GM19463 (cell line): Measurements from ENCODE around the gene DPEP3.
A peak's percentile ranks its signal among the peaks of the same experiment; 100 is the strongest.
"Not testable (repeated sequence)": the region's sequence is repeated elsewhere in the genome, so short reads cannot be mapped to it uniquely, and the experiment has no call there.

Experiments used
- ATAC-seq: cut with Tn5 transposase; IDR thresholded peaks from one replicate; pipeline ENCODE4 v1.9.1; 2021; ENCODE audit warnings: mild to moderate bottlenecking, moderate library complexity; ENCODE audit not compliant: unreplicated experiment

The DPEP3 gene

DNA sequence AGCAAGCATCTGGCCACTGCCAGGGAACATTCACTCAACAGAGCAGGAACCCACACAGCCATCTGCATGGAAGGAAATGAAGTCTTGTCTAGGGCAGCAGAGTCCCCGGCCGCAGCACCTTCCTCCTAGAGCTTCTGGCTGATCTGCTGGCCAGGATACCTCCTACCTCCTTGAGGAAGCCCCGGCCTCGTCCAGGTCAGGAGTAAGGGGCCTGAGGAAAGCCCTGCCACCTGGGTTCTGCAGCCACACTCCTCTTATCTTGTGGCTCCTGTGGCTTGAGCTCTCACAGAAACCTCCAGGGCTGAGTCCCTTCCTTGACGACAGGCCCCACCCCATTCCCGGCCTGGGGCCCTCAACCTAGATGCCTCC lies 13.7 kb upstream of the DPEP3 start:
- ATAC-seq: not testable (repeated sequence)

DNA sequence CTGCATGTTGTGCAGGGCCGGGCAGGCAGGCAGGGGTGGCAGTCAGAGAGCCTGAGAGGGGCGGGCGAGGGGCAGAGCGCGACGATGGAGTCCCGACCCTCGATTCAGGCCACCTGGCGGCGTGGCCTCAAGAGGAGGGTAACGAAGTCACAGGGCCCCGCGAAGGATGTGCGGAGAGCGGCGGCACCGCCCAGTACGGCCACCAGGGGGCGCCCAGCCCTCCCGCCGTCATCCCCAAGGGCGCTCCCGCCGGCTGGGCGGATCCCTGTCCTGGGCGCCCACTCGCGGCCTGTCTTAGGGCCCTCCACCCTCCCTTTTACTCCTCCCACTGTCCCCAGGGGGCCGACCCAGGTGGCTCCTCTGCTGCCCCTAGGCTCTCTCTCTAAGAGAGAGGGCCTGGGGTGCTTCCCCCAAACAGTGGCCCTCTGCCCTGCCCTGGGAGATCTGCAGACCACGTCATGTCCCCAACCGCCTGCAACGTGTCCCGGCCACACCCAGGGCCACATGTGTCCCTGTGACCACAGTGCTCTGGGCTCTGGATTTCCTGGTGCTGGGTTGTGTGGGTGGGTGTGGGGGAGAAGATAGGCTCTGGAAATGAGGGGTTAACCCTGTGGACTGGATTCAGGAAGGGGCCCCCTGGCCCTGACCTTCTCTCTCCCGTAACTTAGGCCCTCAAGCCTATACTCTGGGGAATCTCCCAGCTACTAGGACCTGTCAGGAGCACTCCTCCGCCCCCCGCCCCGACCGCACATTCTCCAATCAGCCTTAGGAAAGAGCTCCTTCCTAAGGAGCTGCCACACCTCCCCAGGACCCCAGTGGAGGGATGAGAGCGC lies 13.1 kb upstream of the DPEP3 start:
- peak; percentile 74 for ATAC-seq

DNA sequence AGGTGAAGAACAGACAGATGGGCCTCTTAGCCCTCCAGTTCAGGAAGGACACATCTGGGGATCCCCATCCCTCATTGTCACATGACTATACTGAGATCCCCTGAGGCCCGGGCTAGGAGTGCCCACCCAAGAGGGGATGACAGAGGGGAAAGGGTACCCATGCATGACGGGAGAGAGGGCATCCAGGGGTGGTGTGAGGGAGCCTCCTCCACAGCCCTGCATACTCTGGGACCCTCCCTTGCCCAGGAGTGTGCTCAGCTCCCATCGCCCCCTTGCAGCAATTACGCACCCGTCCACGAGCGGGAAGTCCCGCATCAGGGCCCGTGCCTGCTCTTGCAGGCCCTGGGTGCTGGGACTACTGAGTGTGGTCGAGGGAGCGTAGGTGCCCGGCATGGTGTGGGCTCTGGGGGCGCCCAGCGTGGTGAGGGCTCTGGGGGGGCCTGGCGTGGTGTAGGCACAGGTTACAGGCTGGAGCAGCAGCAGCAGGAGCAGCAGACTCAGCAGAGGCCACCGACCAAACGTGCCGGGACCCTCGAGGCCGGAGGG lies 12.4 kb upstream of the DPEP3 start:
- no peak for ATAC-seq

DNA sequence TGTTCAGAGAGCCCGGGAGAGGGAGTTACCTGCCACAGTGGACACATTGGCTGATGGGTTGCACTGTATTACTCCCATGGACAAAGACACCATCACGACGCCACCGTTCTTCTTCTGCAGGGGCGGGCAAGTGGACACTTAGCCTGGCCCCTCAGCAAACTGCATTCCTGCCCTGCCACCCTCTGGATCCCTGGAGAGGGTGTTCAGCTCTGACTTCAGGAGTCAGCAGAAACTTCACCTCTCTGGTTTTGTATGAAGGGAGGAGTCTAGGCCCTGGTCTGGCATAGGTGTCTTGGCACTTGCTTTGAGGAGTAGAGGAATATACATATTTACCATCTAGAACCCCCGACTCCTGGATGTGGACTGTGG lies 9.7 kb upstream of the DPEP3 start:
- ATAC-seq: no peak

DNA sequence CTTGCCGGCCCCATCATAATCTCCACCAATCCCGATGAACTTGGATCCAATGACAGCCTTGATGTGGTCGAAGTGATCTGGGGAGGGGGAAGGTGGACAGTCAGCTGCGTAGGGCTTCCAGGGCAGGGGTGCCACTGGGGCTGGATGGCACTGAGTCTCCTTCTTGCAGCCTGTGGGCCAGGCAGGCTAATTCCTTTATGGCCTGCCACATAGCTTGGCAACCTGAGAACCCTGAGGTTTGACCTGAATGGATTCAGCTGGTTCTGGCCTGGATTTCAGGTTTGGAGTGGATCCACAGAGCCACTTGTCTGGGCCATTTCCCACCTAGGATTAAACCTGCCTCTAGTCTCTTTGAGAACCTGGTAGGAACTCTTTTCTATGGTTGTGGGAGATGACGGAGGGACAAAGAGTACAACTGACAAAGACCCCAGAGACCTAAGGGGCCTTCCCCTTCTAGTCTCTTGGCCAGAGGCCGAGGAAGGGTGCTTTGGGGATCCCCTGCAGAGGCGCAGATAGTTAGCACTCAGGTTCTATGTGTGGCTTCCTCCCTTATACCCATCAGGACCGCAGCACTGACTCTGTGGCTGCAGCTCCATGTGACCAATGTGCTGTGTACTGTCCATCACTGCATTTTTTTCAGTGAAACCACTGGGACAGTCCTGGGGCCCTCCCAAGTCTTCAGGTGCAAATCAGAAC lies 9.2 kb upstream of the DPEP3 start:
- no peak for ATAC-seq

DNA sequence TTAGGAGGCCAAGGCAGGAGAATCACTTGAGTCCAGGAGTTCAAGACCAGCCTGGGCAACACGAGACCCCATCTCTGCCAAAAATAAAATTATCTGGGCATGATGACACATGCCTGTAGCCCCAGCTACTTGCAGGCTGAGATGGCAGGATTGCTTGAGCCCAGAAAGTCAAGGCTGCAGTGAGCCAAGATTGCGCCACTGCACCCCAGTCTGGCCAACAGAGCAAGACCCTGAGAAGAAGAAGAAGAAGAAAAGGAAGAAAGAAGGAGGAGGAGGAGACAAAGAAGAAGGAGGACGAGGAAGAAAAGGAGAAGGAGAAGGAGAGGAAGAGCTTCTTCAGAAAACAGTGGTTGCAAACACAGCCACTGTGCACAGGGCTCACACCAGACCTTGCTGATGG lies 8.4 kb upstream of the DPEP3 start:
- no peak for ATAC-seq

DNA sequence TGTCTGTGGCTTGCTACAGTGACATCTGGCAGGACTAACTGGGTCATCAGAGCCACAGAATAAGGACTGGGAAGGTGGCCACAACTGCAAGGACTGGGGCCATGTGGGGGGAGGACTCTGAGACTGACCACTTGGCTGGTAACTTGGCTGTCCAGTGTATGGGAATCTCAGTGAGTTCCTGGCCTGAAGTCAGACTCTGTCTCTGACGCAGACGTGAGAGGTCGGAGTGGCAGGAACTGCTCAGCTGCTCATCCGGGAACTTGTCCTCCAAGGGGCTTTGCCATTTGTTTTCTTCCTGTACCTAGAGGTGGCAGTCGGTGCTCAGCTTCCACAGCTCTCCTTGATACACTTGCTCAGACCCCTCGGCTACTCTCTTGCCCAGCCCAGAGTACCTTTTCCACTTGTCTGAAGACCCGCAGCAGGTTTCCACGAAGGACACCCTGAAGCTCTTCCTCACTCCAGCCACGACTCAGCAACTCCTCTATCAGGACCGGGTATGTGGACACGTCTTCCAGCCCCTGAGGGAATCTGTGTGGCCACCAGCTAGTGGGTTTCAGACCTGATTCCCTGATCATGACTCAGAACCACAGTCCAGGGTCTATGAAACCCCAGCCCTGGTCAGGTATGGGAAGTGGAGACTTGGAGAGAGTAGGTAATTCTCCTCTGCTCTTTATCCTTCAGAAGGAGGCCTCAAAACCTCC lies 7.3 kb upstream of the DPEP3 start:
- ATAC-seq: no peak

DNA sequence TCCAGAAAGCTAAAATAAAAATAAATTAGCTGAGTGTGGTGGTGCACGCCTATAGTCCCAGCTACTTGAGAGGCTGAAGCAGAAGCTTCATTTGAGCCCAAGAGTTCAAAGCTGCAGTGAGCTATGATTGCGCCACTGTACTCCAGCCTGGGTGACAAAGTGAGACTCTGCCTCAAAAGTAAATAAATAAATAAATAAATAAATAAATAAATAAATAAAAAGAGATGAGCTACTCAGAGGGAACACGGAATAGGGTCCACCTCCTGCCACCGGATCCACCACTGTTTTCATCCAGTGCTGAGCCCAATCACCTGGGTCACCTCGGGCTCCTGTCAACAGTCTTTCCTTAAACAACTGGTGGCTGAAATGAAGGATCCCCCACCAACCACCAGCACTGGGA lies 6.7 kb upstream of the DPEP3 start:
- no peak for ATAC-seq

DNA sequence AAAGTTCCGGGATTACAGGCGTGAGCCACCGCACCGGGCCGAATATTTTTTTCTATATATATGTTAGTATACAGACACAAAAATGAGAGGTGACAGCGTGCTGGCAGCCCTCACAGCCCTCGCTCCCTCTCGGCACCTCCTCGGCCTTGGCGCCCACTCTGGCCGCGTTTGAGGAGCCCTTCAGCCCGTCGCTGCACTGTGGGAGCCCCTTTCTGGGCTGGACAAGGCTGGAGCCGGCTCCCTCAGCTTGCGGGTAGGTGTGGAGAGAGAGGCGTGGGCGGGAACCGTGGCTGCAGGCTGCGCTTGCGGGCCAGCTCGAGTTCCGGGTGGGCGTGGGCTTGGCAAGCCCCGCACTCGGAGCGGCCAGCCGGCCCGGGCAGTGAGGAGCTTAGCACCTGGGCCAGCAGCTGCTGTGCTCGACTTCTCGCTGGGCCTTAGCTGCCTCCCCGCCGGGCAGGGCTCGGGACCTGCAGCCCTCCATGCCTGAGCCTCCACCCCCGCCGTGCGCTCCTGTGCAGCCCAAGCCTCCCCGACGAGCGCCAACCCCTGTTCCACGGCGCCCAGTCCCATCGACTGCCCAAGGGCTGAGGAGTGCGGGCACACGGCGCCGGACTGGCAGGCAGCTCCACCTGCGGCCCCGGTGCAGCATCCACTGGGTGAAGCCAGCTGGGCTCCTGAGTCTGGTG lies 1.9 kb upstream of the DPEP3 start:
- ATAC-seq: no peak

DNA sequence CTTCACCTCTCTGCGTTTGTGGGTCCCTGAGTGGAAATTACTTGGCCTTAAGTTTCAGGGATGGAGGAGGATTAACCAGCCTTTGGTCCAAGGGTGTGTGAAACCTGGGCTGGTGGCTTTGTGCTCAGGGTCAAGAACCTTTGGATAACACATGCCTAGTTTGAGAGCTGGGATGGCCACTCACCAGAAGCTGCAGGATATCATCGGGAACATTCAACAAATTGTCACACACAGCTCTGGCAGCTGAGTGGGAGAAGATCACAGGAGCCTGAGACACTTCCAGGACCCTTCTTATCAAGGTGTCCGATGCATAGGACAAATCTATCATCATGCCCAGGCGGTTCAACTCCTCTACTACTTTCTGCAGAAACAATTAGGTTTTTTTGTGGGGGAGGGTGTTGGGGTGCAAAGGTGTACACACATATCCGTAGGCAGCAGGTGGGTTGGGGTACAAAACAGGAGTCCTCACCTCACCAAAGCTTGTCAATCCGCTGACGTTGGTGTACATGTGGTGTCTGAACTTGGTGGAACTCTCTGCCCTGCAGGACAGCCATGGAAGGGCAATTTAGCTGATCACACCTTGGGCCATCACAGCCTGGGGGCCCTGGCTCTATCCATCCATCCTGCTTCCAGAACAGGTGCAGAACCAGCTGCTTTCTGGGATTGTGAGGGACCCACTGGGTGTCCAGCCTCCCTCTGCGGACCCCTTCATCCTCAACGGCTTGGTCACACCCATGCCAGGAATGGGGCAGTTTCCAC lies 2.7 kb downstream of the DPEP3 start:
- ATAC-seq: no peak

DNA sequence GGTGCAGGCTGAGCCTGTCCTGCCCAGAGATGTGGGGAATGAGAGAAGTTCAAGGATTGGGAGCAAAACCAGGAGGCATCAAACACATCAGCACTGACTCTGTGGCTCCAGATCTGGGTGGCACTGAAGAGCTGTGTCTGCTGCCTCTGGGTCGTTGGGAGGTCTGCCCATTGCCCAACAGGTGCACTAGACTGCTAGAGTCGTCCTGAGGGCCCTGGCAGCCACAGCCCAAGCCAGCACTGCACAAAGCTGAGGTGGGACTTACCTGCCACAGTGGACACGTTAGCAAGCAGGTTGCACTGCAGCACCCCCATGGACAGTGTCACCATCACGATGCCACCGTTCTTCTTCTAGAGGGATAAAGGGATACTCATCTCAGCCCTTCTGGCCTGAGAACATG lies 3.3 kb downstream of the DPEP3 start:
- no peak for ATAC-seq

DNA sequence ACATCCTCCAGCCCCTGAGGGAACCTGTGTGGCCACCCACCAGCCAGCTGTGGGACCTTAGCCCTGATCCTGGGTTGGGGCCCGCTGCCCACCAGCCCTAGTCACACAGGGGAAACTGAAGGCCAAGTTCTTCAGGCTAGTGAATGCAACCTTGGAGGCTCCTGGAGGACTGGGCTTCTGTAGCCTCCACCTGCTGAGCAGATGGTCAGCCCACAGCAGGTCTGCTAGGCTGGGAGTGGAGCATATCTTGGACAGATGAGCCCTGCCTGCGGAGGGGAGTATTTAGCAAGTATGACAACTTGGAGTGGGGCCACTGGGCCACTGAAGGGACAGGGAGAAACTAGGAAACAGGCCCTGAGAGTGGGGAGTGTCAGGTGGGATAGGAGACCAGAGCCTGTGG lies 4.1 kb downstream of the DPEP3 start:
- ATAC-seq: no peak

DNA sequence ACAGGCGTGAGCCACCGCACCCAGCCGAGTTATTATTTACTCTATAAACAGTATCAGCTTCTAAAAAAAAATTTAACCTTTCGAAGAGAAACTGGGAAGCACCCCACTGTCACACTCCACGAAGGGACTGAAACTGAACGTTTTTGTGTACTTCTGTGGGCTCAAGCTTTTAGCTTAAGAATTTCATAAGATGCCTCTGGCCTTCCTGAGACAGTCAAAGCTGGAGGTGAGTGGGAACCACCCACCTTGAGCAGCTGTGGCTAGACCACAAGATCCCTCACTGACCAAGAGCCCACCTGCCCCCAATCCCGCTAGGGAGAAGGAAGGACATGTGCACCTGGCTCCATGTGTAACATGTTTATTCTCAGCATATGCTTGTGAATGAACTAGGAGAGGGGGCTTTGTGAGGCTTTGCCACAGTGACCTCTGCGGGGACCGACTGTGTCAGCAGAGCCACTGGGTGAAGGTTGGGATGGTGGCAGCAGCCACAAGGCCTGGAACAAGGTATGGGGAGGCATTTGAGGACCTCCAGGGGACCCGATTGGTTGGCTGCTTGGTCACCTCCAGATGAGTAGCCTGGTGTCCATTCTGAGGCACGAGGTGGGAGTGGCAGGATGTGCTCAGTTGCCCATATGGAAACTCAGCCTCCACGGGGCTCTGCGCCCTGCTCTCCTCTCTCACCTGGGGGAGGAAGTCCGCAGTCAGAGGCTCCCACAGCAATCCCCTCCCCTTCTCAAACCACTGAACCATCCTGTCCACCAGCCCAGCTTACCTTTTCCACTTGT lies 4.8 kb downstream of the DPEP3 start:
- ATAC-seq: no peak

DNA sequence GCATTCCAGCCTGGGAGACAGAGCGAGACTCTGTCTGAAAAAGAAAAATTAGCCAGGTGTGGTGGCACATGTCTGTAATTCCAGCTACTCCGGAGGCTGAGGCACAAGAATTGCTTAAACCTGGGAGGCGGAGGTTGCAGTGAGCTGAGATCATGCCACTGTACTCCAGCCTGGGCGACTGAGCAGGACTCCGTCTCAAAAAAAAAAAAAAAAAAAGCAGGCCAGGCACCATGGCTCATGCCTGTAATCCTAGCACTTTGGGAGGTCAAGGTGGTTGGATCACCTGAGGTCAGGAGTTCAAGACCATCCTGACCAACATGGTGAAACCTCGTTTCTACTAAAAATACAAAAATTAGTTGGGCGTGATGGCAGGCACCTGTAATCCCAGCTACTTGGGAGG lies 8.0 kb downstream of the DPEP3 start:
- ATAC-seq: not testable (repeated sequence)

DNA sequence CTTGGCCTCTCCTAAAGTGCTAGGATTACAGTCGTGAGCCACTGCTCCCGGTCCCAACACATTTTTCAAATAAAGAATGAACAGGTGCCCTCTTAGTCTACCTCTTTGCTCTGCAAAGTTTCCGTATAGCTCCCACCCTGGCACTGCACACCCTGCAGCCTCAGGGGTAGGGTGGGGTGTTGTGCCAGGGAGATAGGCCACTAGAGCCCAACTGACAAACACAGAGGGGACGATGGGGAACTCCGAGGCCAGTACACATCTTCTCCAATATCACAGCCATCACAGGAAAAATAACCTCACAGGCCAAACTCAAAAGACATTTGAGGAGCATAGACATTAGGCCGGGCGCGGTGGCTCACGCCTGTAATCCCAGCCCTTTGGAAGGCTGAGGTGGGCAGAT lies 9.2 kb downstream of the DPEP3 start:
- ATAC-seq: no peak

DNA sequence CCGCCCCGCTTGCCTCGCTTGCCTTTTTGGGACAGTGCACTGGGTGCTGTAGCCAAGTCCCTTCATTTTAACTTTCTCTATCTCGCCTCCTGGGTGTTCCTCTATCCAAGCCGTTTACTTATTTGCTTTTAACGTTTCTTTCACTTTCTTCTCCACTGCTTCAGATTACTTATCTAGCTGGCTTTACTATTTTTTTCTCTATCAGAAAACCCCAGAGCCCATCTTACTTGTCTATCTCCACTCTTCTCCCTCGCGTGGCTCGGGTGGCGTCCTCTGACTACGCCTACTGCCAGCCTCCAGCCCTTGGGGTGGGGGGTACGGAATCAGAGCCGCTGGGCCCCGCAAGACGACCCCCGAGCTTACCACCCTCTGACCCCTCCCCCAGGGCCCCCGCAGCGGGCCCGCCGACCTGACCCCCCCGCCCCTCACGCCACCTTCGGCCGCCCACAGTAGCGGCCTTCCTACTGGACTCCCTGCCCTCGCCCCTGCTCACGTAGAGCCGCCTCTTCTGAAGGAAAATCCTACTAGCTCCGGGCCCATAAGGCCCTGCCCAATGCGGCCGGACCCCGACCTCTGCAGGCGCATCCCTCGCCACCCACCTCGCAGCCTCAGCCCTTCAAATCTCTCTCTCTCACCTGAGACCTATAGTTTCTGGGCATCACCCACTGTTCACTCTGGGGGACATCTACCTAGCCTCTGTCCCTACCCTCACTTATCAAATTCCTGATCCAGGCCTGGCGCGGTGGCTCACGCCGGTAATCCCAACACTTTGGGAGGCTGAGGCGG lies 10.9 kb downstream of the DPEP3 start:
- no peak for ATAC-seq

DNA sequence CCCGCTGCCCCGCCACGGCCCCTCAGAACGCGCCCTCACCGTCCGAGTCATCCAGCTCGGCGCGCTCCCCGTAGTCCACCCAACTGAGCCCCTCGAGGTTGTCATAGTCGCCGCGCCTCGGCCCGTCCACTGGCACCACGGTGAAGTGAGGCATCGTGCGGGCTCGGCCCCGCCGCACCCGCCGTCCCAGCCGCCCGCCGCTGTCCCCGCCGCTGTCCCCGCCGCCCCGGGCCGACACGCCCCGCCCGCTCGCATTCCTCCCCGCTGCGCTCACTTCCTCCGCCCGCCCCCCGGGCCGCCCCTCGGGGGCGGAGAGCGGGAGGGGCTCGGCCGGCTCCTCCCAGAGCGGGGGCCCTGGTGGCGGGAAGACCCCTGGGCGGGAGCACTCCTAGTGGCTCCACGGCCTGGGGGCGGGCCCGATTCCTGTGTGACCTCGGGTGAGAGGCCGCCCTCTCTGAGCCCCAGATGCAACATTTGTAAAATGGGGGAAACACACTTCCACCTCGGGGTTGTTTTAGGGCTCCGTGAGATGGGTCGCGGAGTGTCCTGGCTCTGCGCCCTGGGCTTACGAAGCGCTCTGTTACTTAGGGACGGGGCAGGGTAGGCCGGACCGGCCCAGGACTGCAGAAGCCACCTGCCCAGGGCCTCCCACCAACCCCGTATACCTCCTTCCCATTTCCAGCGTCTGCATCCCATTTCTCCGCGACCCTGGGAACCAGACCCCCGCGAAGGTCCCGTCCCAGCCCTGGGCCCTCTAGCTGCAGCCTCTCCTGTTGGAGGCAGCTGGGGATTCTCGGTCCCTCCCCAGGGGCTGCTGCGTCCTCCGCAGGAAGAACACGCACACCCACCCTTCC lies 11.7 kb downstream of the DPEP3 start, which contains the start of gene SLC12A4:
Gene SLC12A4 (minus strand): TSS at position 238 of the 854 bp plus-strand sequence. CDS start 84 bp downstream, at position 154.
- peak; percentile 84 for ATAC-seq

DNA sequence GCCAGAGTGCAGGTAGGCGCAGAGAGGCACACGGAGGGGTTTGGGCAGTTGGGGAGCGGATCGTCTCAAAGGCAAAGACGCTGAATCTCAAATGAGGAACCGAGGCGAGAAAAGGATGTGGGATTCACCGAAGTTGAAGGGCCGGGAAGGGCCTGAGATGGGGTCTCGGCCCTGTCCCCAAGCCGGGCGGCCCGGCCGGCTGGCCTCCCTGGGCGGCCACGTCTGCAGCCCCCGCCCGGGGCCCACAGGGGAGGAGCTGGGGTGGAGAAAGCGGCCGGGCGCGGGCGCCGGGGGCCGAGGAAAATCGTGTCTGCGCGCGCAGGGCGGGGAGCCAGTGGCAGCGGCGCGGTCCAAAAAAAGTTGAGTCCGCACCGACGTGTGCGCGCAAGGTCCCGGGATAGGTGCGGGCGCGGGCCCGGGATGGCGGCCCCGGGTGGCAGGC lies 12.3 kb downstream of the DPEP3 start:
- ATAC-seq: peak; percentile 26
